Smooth muscle cell (in vitro differentiated cells): Measurements from ENCODE around the gene MYL7. TPM values are rescaled to one million over a fixed set of nuclear protein-coding genes. Genes with fewer than 3 reads are reported as not detected.

ENCODE experiments used
- DNase-seq: peaks from one replicate; lab custom pipeline; 2025; ENCODE audit not compliant: unreplicated experiment; lab: John Stamatoyannopoulos, UW
- H2AFZ ChIP-seq: fragments of 200-600 bp; sonication (generic); 2 replicates; pipeline ENCODE4 v1.6.0; 2016; ENCODE audit warnings: antibody characterized with exemption, low read depth, mild to moderate bottlenecking
- H3F3A ChIP-seq: fragments of 200-600 bp; sonication (generic); 2 replicates; pipeline ENCODE4 v1.6.0; 2017; ENCODE audit warnings: antibody characterized with exemption, low read depth
- H3K27ac ChIP-seq: fragments of 200-600 bp; sonication (generic); 2 replicates; pipeline ENCODE4 v1.5.1; 2016; ENCODE audit warnings: low read depth, mild to moderate bottlenecking
- H3K27me3 ChIP-seq: fragments of 200-600 bp; sonication (generic); 2 replicates; pipeline ENCODE4 v1.6.1; 2016; ENCODE audit warnings: low read depth, mild to moderate bottlenecking
- H3K36me3 ChIP-seq: fragments of 200-600 bp; sonication (generic); 2 replicates; pipeline ENCODE4 v1.5.1; 2016; ENCODE audit warnings: low read depth
- H3K4me1 ChIP-seq: fragments of 200-600 bp; sonication (generic); 2 replicates; pipeline ENCODE4 v1.5.1; 2016; ENCODE audit warnings: low read depth
- H3K4me2 ChIP-seq: fragments of 200-600 bp; sonication (generic); 2 replicates; pipeline ENCODE4 v1.6.0; 2016; ENCODE audit warnings: mild to moderate bottlenecking
- H3K4me3 ChIP-seq: fragments of 200-600 bp; sonication (generic); 2 replicates; pipeline ENCODE4 v1.5.1; 2016; ENCODE audit warnings: mild to moderate bottlenecking
- H3K79me2 ChIP-seq: fragments of 200-600 bp; sonication (generic); 2 replicates; pipeline ENCODE4 v1.6.0; 2016; ENCODE audit warnings: low read depth, mild to moderate bottlenecking
- H3K9ac ChIP-seq: fragments of 200-600 bp; sonication (generic); 2 replicates; pipeline ENCODE4 v1.6.0; 2016; ENCODE audit warnings: low read depth
- H3K9me3 ChIP-seq: fragments of 200-600 bp; sonication (generic); replicated peaks from 2 replicates; pipeline ENCODE4 v1.5.1; 2016; ENCODE audit warnings: low read depth
- H4K20me1 ChIP-seq: fragments of 200-600 bp; sonication (generic); 2 replicates; pipeline ENCODE4 v1.6.0; 2016; ENCODE audit warnings: low read depth
- WGBS: methylation state at CpG from one replicate; pipeline ENCODE4 v1.1.7; 2016; ENCODE audit warnings: low lambda C conversion rate; 5-methylcytosine and 5-hydroxymethylcytosine counted together
- polyA plus RNA-seq: library from polyadenylated mRNA; unstranded; fragments of >200 nt; fragmentation: Nextera tagmentation; extraction: Ambion mirVana; gene quantifications from 2 replicates; pipeline ENCODE4 v1.2.1, GENCODE V29; 2016
- total RNA-seq: library from RNA; depleted of rRNA; stranded (reverse); fragments of >200 nt; gene quantifications from 2 replicates; pipeline ENCODE4 v1.2.3, GENCODE V29; 2014
- TF ChIP-seq, protein P1 (sequence below): fragments of 200-600 bp; sonication (generic); IDR thresholded peaks from 2 replicates; pipeline ENCODE4 v1.5.1; 2017; ENCODE audit warnings: borderline replicate concordance, mild to moderate bottlenecking, antibody characterized with exemption; ENCODE audit not compliant: insufficient read depth, poor library complexity, severe bottlenecking

The MYL7 gene
- total and polyA plus RNA-seq, 2 experiments from 2014 or later, result 35.8 to 95.1 TPM

DNA sequence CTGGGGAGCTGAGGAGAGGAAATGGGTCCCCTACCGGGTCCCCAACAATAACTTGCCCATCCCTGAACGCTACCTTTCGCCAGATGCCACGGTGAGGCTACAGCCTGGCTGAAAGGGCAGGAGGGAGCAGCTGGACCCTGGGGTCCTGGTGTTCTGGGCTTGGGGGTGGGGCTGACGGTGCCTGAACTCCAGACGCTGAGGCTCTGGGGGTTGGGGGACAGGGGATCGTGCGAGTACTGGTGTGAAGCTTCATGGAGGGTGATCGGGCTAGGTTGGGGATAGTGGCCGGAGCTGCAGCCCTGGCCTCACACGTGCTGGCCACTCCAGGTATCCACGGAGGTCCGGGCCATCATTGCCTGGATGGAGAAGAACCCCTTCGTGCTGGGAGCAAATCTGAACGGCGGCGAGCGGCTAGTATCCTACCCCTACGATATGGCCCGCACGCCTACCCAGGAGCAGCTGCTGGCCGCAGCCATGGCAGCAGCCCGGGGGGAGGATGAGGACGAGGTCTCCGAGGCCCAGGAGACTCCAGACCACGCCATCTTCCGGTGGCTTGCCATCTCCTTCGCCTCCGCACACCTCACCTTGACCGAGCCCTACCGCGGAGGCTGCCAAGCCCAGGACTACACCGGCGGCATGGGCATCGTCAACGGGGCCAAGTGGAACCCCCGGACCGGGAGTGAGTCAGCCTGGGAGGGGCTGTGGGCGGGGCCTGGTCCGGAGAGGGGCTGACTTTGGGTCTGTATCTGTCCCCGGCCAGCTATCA lies 28.7 kb downstream of the MYL7 start:
- DNase-seq, result no peak
- no peaks in the 10 kb centered on the region for H3K9me3 ChIP-seq
- TF ChIP-seq, protein P1, sequence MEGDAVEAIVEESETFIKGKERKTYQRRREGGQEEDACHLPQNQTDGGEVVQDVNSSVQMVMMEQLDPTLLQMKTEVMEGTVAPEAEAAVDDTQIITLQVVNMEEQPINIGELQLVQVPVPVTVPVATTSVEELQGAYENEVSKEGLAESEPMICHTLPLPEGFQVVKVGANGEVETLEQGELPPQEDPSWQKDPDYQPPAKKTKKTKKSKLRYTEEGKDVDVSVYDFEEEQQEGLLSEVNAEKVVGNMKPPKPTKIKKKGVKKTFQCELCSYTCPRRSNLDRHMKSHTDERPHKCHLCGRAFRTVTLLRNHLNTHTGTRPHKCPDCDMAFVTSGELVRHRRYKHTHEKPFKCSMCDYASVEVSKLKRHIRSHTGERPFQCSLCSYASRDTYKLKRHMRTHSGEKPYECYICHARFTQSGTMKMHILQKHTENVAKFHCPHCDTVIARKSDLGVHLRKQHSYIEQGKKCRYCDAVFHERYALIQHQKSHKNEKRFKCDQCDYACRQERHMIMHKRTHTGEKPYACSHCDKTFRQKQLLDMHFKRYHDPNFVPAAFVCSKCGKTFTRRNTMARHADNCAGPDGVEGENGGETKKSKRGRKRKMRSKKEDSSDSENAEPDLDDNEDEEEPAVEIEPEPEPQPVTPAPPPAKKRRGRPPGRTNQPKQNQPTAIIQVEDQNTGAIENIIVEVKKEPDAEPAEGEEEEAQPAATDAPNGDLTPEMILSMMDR, result no peak
- no peaks in the 10 kb centered on the region for H3K4me1 ChIP-seq
- 92% methylated on average over 34 of the region's 41 CpGs for WGBS
- no peak overlapping the region for H3K4me2 ChIP-seq
- H3K27ac ChIP-seq, result no peak overlapping the region
- no peaks in the 10 kb centered on the region for H3K79me2 ChIP-seq
- H4K20me1 ChIP-seq, result no peaks in the 10 kb centered on the region
- no peak overlapping the region for H3K9ac ChIP-seq
- no peak overlapping the region for H3K4me3 ChIP-seq
- no peaks in the 10 kb centered on the region for H3K36me3 ChIP-seq
- no peak overlapping the region for H2AFZ ChIP-seq
- H3F3A ChIP-seq, result no peaks in the 10 kb centered on the region
- H3K27me3 ChIP-seq, result no peaks in the 10 kb centered on the region

DNA sequence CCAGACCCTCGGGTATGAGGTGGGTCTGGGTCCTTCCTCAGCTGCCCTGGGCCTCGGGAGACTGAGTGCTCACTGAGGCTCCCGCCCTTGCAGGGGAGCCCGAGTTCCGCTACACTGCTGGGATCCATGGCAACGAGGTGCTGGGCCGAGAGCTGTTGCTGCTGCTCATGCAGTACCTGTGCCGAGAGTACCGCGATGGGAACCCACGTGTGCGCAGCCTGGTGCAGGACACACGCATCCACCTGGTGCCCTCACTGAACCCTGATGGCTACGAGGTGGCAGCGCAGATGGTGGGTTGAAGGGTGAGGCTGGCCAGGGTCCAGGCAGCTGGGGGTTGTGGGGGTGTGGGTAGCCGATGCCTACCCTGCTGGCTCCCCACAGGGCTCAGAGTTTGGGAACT lies 29.4 kb downstream of the MYL7 start:
- Histone ChIP-seq H3K9ac (no peak overlapping the region), H2AFZ (no peak overlapping the region), H3K36me3 (no peaks in the 10 kb centered on the region), H3K4me1 (no peaks in the 10 kb centered on the region), H3K4me2 (no peak overlapping the region), H3K27me3 (no peaks in the 10 kb centered on the region), H3F3A (no peaks in the 10 kb centered on the region), H3K27ac (no peak overlapping the region), H3K79me2 (no peaks in the 10 kb centered on the region), H3K4me3 (no peak overlapping the region), H4K20me1 (peaks cover 4% of the 10 kb centered on the region), H3K9me3 (no peaks in the 10 kb centered on the region)
- TF ChIP-seq, protein P1, result no peak
- 94% methylated on average over 16 of the region's 16 CpGs for WGBS
- DNase-seq, result no peak

DNA sequence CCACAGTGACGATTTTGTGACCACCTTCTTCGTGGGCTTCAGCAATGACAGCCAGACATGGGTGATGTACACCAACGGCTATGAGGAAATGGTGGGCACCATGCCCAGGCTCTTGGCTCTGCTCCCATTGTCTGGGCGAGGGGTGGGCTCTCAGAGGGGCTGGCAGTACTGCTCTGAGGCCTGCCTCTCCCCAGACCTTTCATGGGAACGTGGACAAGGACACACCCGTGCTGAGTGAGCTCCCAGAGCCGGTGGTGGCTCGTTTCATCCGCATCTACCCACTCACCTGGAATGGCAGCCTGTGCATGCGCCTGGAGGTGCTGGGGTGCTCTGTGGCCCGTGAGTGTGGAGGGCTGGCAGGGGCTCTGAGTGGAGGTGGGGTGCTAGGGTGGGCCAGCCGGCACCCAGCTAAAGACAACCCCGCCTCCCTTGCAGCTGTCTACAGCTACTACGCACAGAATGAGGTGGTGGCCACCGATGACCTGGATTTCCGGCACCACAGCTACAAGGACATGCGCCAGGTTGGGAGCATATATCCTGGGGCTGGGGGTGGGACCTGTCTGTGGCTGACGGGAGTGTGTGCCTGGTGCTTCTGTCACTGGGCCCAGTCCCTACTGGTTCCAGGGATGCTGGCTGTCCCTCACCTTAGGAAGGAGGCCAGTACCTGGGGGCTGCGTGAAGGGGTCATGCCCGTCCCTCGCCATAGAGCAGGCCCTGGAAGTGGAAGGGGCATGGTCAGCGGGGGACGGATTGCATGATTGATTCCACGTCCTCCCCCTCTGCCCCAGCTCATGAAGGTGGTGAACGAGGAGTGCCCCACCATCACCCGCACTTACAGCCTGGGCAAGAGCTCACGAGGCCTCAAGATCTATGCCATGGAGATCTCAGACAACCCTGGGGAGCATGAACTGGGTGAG lies 30.2 kb downstream of the MYL7 start:
- Histone ChIP-seq H3K36me3 (no peaks in the 10 kb centered on the region), H4K20me1 (peaks cover 12% of the 10 kb centered on the region), H3K27me3 (no peaks in the 10 kb centered on the region), H3K4me1 (no peaks in the 10 kb centered on the region), H3F3A (no peaks in the 10 kb centered on the region), H3K9me3 (no peaks in the 10 kb centered on the region), H3K27ac (no peak overlapping the region), H3K9ac (no peak overlapping the region), H2AFZ (no peak overlapping the region), H3K79me2 (peaks cover 8% of the 10 kb centered on the region), H3K4me3 (no peak overlapping the region), H3K4me2 (no peak overlapping the region)
- WGBS, result 93% methylated on average over 27 of the region's 27 CpGs
- no peak for DNase-seq
- TF ChIP-seq, protein P1, result no peak
